Right lung (tissue), 5 donors: ENCODE data around the gene TLE6. TPM values are rescaled to one million over a fixed set of nuclear protein-coding genes. Genes with fewer than 3 reads are reported as not detected.
"Not testable (repeated sequence)": the region's sequence is repeated elsewhere in the genome, so short reads cannot be mapped to it uniquely, and the experiment has no call there.

Source experiments
- DNase-seq, 2 donors: peaks; one replicate each; pipeline ENCODE4 v3.0.0-alpha.2; 2013
- polyA plus RNA-seq, 5 donors: library from polyadenylated mRNA; unstranded; fragments of 120-200 nt; gene quantifications; one replicate each; pipeline versions ENCODE4 v1.2.1 to v1.2.3, GENCODE V29; 2013; ENCODE audit warnings: inconsistent platforms in 1 of 5, low replicate concordance in 1 of 5; ENCODE audit not compliant: insufficient read length in 5 of 5, insufficient read depth in 1 of 5

TLE6 gene
- polyA plus RNA-seq, 5 donors = 8.2 to 13.6 (median 11.8) TPM

- no peak for DNase-seq
Measured at GRCh38 chr19:2998642-2999041, 21.3 kb downstream of the TLE6 start.

DNA sequence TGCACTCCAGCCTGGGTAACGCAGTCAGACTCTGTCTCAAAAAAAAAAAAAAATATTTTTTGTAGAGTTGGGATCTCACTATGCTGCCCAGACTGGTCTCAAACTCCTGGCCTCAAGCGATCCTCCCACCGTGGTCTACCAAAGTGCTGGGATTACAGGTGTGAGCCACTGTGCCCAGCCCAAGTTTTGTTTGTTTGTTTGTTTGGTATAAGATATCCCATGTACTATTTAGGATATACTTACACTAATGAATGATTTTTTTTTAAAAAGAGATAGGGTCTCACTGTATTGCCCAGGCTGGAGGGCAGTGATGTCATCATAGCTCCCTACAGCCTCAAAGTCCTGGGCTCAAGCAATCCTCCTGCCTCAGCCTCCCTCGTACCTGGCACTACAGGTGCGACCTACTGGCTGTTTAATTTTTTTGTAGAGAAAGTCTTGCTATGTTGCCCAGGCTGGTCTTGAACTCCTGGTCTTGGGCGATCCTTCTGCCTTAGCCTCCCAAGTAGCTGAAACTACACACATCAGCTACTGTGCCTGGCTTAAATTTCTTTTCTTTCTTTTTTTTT is 24.0 kb downstream of the TLE6 start:
- no peak for DNase-seq

GRCh38 chr19:3003046-3003445 is 25.7 kb downstream of the TLE6 start:
- no peak for DNase-seq

DNA sequence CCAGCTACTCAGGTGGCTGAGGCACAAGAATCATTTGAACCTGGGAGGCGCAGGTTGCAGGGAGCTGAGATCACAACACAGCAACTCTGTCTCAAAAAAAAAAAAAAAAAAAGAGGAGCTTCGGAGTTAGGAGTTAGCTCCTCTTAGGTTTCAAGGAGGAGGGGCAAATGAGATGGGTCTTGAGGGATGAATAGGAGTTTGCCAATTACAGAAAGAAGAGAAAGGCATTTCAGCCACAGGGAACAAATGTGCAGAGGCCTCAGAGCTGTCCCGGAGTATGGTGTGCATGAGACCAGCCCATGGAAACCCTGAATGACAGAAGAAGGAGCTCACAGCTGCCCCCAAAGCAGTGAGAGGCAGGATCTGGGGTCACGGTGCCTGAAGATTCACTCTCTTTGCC is 27.2 kb downstream of the TLE6 start:
- DNase-seq = no peak

DNA sequence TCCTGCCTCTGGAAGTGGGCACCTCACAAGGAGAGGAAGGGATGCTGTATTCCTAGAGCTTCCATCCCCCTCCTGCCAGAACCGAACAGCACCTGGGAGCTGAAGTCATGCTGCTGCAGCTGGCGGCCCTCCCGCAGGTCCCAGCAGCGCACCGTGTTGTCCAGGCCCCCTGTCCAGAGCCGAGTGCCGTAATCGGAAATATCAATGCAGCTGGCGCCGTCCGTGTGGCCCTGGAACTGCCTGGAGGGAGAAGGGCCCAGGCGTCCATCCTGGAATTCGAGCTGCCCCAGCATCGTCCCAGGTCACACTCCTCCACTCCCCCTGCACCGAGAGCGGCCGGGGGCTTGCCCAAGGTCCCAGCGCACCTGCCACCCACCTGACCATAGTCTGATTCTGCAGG is 28.0 kb downstream of the TLE6 start:
- DNase-seq = no peak

- DNase-seq = no peak
Measured at GRCh38 chr19:3006075-3006767, 28.9 kb downstream of the TLE6 start.

- no peak for DNase-seq
Measured at GRCh38 chr19:3007975-3008374, 30.6 kb downstream of the TLE6 start.

- no peak for DNase-seq
Measured at GRCh38 chr19:3008994-3009393, 31.6 kb downstream of the TLE6 start.

GRCh38 chr19:3010871-3011270 is 33.5 kb downstream of the TLE6 start:
- DNase-seq = no peak

- DNase-seq = not testable (repeated sequence)
Measured at GRCh38 chr19:3012059-3012458, 34.7 kb downstream of the TLE6 start.

- DNase-seq = no peak
Measured at GRCh38 chr19:3012621-3013262, 35.4 kb downstream of the TLE6 start.

GRCh38 chr19:3013263-3013725 is 35.9 kb downstream of the TLE6 start:
- no peak for DNase-seq

DNA sequence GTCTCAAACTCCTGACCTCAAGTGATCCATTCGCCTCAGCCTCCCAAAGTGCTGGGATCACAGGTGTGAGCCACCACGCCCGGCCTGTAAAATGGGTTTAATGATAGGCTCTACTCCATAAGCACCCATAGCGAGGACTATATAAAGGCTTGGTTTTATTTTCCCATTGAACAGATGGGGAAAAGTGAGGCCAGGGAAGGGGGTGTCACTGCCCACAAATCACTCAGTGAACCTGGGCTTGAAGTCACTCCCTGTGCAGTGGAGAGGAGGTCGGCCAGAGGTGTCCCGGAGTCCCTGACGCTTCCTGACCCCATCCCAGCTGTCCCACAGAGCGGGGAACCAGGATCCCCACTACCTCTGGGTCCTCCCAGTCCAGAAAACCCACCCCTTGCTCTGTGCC is 36.8 kb downstream of the TLE6 start:
- no peak for DNase-seq

GRCh38 chr19:3015126-3016057 is 38.0 kb downstream of the TLE6 start:
- no peak for DNase-seq

DNA sequence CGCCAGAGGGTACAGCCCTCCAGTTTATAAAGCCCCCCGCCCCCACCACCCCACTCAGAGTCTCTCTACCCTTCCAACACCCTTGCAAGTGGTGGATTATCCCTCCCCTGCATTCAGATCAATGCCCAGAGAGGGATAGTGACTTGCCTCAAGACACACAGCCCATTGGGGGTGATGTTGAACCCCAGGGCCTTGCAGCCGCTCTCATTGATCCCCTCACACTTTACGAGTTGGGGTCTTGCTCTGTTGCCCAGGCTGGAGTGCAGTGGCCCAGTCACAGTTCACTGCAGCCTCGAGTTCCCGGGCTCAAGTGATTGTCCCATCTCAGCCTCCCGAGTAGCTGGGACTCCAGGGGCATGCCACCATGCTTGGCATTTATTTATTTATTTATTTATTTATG is 40.6 kb downstream of the TLE6 start:
- DNase-seq = no peak

DNA sequence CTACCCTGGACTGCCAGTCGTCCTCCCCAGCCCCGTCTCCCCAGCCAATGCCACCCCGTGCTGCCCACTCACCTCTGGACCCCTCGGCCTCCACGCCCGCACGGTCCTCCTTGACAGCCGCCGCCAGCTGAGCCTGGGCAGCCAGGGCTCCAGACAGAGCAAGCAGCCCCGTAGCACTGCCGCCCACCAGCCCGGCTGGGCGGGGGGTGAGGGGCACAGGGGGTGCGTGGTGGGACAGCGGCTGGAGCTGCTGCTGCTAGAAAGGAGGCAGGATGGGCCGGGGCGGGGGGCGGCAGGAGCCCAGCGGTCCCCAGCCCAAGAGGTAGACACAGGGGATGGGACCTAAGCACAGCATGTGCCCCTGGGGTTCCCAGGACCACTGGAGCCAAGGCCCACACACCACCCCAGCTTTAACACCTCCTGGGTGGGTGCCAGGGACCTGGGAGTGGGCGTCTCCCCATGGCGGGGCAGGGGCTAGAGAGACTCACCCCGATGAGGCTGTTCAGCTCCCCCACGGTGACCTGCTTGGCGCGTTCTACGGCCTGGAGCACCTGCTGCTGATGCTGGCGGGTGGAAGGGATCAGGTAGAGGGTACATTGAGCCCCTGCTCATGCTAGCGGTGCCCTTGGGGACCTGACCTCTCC is 42.0 kb downstream of the TLE6 start:
- DNase-seq = no peak

DNA sequence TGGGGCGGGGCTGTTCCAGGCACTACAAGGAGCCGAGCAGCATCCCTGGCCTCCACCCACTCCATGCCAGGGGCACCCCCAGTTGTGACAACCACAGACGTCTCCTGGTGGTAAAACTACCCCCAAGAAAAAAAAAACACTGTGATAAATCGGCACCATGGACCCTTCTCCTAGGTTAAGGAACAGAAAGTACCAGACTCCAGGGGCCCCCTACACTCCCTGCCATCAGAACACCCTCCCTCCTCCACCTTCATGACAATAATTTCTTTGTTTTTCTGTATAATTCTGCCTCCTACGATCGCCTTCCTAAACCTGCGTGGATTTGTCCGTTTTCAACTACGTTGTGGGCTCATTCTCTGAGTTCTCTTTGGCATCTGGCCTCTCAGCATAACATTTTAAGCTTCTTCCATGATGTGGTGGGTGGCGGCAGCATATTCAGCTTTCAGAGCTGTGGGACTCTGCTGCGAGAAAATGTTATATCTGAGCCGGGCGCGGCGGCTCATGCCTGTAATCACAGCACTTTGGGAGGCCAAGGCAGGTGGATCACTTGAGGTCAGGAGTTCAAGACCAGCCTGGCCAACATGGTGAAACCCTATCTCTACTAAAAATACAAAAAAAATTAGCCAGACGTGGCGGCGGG is 43.1 kb downstream of the TLE6 start:
- DNase-seq = no peak

- DNase-seq = no peak
Measured at GRCh38 chr19:3024509-3024869, 47.1 kb downstream of the TLE6 start.

DNA sequence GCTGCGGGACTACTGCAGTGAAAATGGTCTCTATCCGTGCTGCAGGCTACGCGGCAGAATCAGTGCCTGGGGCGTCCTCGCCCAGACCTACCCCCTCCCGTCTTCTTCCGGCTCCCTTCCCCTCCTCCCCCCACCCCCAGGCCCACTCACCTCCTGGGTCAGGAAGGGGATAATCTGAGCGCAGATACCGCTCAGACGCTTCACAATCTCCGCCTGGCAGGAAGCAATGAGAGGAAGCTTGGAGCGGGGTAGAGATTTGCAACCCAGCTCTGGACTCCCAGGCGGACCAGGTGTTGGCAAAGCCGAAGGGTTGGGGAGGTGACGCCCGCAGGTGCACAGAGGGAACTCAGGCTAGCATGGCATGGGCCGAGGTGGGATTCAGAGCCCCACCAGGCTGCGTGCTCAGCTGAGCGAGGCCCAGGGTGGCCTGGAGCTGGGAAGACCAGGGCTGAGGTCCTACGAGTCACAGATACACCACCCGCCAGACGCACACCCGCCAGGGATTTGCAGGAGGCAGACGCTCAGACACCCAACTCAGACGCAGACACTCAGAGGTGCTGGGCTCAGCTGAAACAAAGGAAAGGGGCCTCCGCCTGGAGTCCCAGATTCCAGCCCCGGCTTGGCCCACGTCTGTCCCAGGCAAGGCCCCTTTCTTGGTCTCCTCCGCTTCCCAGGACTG is 47.6 kb downstream of the TLE6 start:
- no peak for DNase-seq

DNA sequence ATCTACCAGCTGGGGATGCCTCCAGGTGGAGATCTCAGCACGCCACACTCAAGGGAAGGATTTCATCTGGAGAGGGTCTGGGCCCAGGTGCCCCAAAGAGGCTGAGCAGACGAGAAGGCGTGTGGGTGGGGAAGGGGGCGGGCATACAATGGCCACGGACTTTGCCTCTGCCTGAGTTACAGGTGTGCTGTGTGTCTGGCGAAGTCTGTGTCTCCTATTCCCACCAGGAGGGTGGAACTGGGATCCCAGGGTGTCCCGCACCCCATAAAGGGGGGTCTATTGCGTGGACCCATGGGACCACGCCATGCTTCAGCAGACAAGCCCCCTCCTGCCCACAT is 48.2 kb downstream of the TLE6 start:
- DNase-seq = no peak

DNA sequence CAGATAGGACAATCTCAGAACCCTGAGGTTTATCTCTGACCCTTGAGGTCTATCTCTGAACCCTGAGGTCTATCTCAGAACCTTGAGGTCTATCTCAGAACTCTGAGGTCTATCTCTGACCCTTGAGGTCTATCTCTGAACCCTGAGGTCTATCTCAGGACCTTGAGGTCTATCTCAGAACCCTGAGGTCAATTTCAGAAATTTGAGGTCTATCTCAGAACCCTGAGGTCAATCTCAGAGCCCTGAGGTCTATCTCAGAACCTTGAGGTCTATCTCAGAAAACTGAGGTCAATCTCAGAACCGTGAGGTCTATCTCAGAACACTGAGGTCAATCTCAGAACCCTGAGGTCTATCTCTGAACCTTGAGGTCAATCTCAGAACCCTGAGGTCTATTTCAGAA is 49.4 kb downstream of the TLE6 start:
- no peak for DNase-seq
